ENCODE data around the gene MGLL.

GRCh38 chr3:127706312-127706711, 116.0 kb downstream of the MGLL start:
- TF ChIP-seq CTCF (IDR thresholded peaks at IDR 0.05), result no peak
- TF ChIP-seq POLR2AphosphoS5 (IDR thresholded peaks at IDR 0.05; ENCODE audit: low read depth, low read length), result no peak
- no peak for TF ChIP-seq SIN3A (IDR thresholded peaks at IDR 0.05; ENCODE audit: borderline replicate concordance, insufficient read depth, low read depth, low read length)
